ENCODE data around the gene KMT2C. TPM values are rescaled to one million over a fixed set of nuclear protein-coding genes. Genes with fewer than 3 reads are reported as not detected.
A peak's percentile ranks its signal among the peaks of the same experiment; 100 is the strongest.

KMT2C gene
- total RNA-seq, 1 donor from 2014 or later, result 52.0 TPM

DNA sequence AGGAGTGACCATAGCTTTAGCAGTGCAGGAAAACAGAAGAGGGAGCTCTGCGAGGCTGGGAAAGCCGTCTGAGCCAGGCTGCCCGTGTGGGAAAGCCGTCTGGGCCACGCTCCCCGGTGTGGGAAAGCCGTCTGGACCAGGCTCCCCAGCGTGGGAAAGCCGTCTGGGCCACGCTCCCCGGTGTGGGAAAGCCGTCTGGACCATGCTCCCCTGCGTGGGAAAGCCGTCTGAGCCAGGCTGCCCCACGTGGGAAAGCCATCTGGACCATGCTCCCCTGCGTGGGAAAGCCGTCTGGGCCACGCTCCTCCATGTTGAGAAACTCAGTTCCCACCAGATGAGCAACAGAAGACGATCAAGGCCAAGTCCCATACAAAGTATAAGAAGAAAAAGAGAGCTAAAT is 308.6 kb downstream of the KMT2C start:
- H3K27me3 Mint-ChIP-seq (ENCODE audit: low read depth), result no peaks in the 10 kb centered on the region
- no peak overlapping the region for H3K27ac Mint-ChIP-seq (ENCODE audit: unreplicated experiment)
- TF ChIP-seq, protein P1, sequence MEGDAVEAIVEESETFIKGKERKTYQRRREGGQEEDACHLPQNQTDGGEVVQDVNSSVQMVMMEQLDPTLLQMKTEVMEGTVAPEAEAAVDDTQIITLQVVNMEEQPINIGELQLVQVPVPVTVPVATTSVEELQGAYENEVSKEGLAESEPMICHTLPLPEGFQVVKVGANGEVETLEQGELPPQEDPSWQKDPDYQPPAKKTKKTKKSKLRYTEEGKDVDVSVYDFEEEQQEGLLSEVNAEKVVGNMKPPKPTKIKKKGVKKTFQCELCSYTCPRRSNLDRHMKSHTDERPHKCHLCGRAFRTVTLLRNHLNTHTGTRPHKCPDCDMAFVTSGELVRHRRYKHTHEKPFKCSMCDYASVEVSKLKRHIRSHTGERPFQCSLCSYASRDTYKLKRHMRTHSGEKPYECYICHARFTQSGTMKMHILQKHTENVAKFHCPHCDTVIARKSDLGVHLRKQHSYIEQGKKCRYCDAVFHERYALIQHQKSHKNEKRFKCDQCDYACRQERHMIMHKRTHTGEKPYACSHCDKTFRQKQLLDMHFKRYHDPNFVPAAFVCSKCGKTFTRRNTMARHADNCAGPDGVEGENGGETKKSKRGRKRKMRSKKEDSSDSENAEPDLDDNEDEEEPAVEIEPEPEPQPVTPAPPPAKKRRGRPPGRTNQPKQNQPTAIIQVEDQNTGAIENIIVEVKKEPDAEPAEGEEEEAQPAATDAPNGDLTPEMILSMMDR (IDR thresholded peaks at IDR 0.05), result no peak
- no peak for DNase-seq (ENCODE audit: low spot score)
- H3K9me3 Mint-ChIP-seq (ENCODE audit: low read depth), result peaks cover 13% of the 10 kb centered on the region
- H3K36me3 Mint-ChIP-seq (ENCODE audit: low read depth), result peaks cover 56% of the 10 kb centered on the region
- no peak overlapping the region for H3K4me3 Mint-ChIP-seq (ENCODE audit: unreplicated experiment)
- H3K4me1 Mint-ChIP-seq (ENCODE audit: low read depth), result peaks cover 9% of the 10 kb centered on the region

DNA sequence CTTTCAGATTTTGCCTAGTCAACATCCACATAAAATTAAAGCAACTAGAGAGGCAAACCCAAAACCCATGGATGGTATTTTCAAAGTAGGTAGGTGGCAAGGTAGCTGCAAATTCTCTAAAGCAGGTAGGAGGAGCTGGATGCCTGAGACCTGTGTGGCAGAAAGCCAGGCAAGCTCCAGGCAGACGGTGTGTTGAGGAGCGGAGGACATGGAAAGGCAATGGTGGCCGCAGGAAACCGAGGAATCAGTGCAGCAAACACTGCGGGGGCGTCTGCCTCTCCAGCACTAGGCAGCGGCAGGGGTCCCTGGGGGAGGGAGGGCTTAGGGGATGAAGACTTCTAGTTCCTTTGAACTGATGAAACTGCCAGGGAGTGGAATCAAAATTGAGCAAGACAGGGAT is 309.1 kb downstream of the KMT2C start:
- H3K27ac Mint-ChIP-seq (ENCODE audit: unreplicated experiment), result peak overlapping the region; percentile 45
- H3K27me3 Mint-ChIP-seq (ENCODE audit: low read depth), result no peaks in the 10 kb centered on the region
- TF ChIP-seq, protein P1 (IDR thresholded peaks at IDR 0.05), result no peak
- peaks cover 57% of the 10 kb centered on the region for H3K36me3 Mint-ChIP-seq (ENCODE audit: low read depth)
- peaks cover 9% of the 10 kb centered on the region for H3K4me1 Mint-ChIP-seq (ENCODE audit: low read depth)
- H3K9me3 Mint-ChIP-seq (ENCODE audit: low read depth), result peaks cover 13% of the 10 kb centered on the region
- no peak for DNase-seq (ENCODE audit: low spot score)
- H3K4me3 Mint-ChIP-seq (ENCODE audit: unreplicated experiment), result no peak overlapping the region

DNA sequence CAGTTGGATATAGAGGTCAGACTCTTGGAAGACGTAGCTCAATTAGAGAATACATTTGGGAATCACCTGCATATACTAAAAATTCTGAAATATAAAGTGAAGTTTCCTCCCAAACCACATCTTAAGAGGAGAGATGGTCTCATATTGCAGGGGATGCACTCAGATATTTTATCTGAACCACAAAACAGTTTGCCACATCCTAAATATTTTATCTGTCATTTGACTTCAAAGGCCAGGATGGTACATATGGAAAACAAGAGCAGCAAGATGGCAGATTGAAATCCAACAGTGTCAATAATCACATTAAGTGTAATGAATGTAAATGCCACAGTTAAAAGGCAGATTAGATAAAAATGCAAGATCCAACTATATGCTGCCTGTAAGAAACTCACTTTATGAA is 313.3 kb downstream of the KMT2C start:
- H3K36me3 Mint-ChIP-seq (ENCODE audit: low read depth), result peaks cover 60% of the 10 kb centered on the region
- TF ChIP-seq, protein P1 (IDR thresholded peaks at IDR 0.05), result no peak
- peaks cover 13% of the 10 kb centered on the region for H3K9me3 Mint-ChIP-seq (ENCODE audit: low read depth)
- DNase-seq (ENCODE audit: low spot score), result no peak
- H3K27me3 Mint-ChIP-seq (ENCODE audit: low read depth), result no peaks in the 10 kb centered on the region
- no peak overlapping the region for H3K4me3 Mint-ChIP-seq (ENCODE audit: unreplicated experiment)
- H3K27ac Mint-ChIP-seq (ENCODE audit: unreplicated experiment), result no peak overlapping the region
- peaks cover 5% of the 10 kb centered on the region for H3K4me1 Mint-ChIP-seq (ENCODE audit: low read depth)

DNA sequence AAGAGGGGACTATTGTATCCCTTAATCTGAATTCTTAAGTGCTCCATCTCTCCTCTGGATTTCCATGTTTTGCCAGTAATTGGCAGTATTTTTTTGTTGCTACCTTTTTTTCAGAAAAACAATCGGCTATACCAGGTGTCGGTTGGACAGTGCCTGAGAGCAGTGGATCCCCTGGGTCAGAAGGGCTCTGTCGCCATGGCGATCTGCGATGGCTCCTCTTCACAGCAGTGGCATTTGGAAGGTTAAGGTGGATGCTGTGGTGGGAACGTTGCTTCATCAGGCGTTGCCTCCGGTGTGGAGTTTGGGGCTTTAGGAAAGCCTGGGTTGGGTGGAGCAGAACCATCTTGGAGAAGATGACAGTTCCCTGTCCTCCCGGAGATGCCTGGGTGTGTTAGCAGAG is 314.4 kb downstream of the KMT2C start:
- TF ChIP-seq, protein P1 (IDR thresholded peaks at IDR 0.05), result no peak
- Mint-ChIP-seq H3K4me1 (ENCODE audit: low read depth) (peaks cover 2% of the 10 kb centered on the region), H3K27me3 (ENCODE audit: low read depth) (no peaks in the 10 kb centered on the region), H3K36me3 (ENCODE audit: low read depth) (peaks cover 54% of the 10 kb centered on the region), H3K4me3 (ENCODE audit: unreplicated experiment) (no peak overlapping the region), H3K9me3 (ENCODE audit: low read depth) (peaks cover 11% of the 10 kb centered on the region), H3K27ac (ENCODE audit: unreplicated experiment) (no peak overlapping the region)
- no peak for DNase-seq (ENCODE audit: low spot score)

DNA sequence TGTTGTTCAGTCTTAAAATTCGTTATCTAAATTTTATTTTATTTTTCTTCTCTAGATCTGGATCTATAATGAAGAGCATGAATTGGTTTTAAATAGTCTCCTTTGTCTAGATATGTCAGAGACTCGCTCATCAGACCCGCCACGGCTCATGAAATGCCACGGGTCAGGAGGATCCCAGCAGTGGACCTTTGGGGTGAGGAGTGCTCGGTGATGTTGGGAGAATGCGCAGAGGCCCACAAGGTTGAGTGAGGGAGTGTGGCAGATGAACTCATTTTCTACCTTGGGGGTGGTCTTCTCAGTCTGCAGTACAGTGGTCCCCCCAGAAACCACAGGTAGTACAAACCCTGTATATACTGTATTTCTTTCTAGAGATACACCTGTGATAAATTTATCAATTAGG is 315.0 kb downstream of the KMT2C start:
- Mint-ChIP-seq H3K27ac (ENCODE audit: unreplicated experiment) (no peak overlapping the region), H3K36me3 (ENCODE audit: low read depth) (peaks cover 54% of the 10 kb centered on the region), H3K27me3 (ENCODE audit: low read depth) (no peaks in the 10 kb centered on the region), H3K9me3 (ENCODE audit: low read depth) (peaks cover 11% of the 10 kb centered on the region), H3K4me1 (ENCODE audit: low read depth) (peaks cover 2% of the 10 kb centered on the region), H3K4me3 (ENCODE audit: unreplicated experiment) (no peak overlapping the region)
- TF ChIP-seq, protein P1 (IDR thresholded peaks at IDR 0.05), result no peak
- DNase-seq (ENCODE audit: low spot score), result no peak

Data from chondrocyte (in vitro differentiated cells).